NCI-H2171 treated with DMSO at 0.1 percent for 48 hours (cell line): ENCODE data around the gene CEL.

Experiments used
- DNase-seq: peaks from one replicate; lab custom pipeline; 2025; lab: John Stamatoyannopoulos, UW

CEL gene

GRCh38 chr9:133104718-133105460, 43.1 kb downstream of the CEL start:
- DNase-seq: no peak

DNA sequence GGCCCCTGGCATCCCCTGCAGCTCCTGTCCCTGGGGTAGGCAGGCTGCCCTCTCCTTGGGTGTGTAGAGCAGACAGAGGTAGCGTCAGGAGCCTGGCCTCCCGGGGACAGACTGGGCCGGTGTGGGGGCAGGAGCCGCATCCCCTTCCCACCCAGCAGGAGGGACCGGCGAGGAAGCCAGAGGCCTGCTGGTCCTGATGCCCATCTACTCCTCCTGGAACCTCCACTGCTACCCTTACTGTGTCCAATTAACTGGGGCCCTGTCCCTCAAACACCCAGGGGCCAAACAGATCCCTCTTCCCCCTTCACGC, 43.6 kb downstream of the CEL start:
- no peak for DNase-seq

DNA sequence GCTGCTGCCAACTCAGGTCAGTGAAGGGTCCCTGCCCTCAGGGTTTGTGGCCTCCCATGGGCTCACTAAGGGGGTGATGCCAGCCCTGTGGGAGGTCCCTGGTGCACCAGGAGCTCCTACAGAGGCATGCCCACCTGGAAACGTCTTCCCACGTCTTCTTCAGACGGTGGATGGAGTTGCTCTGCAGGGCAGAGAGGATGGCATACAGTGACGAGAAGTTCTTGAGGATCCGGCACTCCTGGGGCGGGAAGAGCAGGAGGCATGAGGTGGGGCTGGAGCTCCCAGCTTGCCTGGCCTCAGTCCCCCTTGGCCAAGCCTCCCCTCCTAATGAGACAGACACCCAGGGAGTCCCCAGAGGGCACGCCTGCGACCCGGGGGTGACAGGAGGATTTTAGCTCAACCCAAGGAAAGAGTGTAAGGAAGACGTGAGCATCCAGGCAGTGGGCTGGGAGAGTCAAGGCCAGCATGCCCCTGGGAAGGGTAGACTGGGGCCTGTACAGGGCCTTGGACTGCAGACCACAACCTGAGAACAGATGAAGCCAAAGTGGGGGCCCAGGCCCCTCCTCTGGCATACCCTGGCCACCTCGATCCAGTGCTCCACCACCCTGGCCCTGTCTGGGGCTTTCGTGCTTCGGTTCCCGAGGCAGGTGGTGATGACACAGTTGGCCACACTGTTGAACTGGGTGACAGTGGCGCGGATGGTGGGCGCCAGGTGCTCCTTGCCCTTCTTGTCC, 44.9 kb downstream of the CEL start:
- no peak for DNase-seq

DNA sequence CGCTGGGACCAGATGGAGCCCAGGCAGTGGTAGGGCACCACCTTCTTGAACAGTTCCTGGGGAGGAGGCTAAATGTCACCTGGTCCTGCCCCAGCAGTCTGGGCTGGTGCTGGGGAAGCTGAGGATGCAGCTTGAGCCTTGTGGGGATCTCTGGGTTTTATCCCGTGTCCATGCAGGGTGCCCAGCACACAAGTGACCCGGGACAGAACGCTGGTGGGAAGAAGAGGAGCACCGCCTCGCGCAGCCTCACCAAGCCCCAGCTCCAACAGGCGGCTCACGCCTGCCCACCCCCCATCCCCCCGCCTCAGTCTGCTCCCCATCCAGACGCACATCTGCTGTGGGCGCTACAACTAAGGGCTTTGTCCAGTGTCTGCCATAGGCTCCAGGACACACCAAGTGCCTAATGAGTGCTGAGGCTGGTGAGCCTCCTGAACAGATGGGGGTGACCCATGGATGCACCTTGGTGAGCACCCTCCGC, 45.5 kb downstream of the CEL start:
- DNase-seq: no peak

DNA sequence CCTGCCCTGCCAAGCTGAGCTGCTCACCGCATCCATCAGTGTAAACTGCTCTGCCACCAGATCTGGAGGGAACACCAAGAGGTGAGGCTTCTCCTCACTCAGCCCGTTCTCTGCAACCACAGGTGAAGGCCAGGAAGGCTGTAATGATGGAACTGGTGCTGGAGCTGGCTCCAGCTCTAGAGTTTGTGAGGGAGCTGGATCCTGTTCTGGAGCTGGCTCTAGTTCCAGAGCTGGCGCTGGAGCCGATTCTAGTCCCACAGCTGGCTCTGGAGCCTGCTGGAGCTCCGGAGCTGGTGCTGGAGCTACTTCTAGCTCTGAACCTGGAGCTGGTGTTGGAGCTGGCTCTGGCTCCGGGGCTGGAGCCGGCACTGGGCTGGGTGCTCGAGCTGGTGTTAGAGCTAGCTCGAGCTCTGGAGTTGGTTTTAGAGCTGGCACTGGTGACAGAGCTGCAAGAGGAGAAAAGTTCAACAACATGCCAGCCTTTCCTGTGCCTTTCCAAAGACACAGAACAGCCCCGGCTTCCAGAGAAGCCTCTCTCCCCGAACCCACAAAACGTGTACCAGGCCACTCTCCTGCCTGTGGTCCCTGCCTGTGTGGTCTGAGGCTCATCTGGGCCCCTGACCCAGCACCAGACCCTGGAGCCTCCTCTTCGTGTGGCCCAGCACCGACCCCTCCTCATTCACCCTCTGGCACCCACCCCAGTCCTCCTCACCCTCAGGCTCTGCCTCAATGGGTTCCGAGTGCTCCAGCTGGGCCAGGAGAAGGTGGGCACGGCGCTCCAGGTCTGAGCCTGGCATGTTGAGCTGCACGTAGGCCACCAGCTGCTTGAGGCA, 46.4 kb downstream of the CEL start:
- no peak for DNase-seq

DNA sequence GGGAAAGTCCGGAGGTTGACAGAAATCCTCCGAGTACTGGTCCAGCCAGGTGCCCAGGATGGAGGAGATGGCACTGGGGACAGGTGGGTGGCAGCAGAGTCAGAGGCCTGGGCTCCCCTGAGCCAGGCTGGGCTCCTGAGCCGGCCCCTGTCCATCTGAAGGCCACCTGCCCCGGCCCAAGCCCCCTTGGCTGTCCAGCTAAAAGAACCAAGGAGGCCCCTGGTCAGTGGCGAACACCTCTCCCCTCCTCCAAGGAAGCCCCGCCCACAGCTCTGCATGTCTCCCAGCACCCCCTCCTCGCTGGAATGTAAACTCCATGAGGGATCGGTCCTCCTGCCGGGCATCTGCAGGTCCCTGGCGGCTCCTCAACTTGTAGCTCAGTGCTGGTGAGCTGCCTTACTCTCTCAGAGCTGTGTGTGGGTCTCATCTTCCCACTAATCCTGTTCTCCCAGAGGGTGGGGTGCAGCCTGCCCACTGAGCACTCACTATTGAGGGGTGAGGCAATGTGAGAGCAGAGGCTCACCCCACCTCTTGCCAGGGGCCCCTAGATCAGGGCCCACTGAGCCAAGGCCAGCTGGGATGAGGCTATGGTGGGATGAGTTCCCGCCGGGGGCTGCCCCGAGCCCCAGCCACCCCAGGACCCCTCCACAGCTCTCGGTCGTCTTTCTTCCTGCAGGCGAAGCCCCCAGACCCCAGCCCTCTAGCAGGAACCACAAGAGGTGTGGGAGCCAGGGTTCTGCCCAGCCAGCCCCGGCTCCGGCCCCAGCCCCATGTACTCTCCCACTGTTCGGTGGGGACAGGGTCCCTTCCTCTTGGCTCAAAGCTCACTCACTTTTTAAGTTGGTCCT, 47.2 kb downstream of the CEL start:
- DNase-seq: no peak

DNA sequence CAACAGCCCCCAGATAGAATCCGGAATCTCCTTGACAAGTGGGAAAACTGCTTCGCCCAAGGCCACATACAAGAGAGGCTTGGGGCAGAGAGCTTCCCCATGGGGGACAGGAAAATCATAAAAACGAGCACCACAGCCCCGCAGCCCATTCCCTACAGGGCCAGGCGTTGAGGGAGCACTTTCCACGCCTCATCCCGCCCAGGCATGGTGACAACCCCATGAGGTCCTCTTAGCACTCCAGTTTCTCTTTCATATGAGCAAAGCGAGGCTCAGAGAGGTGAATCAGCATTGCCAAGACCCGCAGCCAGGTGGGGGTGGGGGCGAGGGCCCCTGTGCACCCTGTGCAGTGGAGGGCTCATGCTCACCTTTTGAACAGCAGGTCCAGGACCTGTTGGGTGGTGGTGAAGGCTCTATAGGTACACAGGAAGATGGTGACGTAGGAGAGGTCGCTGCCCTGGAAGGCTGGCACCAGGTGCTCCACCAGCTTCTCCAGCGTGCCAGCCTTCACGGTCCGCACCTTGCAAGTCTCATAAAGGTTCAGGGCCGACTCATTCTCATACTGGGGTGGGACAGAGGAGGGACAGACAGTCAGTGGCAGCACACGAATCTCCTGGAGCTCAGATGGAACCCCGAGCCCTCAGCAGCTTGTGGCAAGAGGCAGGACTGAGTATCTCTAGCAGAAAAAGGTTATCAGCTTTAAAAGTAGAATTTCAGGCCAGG, 48.3 kb downstream of the CEL start:
- no peak for DNase-seq

GRCh38 chr9:133111808-133112662, 50.3 kb downstream of the CEL start:
- DNase-seq: no peak

GRCh38 chr9:133112663-133113026, 50.9 kb downstream of the CEL start:
- no peak for DNase-seq

DNA sequence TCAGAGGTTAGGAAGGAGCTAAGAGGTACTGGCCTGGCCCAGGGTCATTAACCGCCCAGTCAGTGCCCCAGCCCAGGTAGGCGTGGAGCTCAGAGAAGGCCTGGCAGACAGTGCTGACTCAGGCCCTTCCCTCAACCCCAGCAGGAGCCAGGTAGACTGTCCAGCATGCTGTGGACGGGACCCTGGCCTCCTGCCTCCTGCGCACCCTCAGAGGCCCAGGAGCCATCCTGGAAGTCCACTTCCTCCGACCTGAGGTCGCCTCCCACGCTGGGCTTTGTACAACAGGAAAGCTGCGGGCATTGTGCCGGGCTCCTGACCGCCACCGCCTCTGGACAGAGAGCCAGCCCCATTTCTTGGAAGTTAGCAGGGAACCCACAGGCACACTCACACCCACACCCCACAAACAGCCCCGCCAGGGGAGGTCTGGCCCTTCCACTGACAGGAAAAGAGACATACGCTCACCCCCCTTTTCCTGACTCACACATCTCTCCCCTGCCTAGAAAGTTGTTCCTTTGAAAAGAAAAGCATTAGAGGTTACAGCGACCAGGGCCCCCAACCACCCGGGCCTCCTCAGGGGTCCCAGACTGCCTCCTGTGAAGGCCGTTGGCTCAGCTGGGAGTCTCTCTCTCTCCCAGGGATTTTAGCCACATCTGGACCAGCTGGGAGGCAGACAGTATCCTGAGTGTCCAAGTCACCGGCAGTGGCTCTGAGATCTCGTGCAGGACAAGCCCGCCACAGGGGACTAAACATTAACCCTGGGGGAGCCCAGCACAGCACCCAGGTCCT, 51.6 kb downstream of the CEL start:
- DNase-seq: no peak

GRCh38 chr9:133113949-133114885, 52.4 kb downstream of the CEL start:
- peak; percentile 92 for DNase-seq

GRCh38 chr9:133114886-133115603, 53.3 kb downstream of the CEL start:
- DNase-seq: peak; percentile 84

DNA sequence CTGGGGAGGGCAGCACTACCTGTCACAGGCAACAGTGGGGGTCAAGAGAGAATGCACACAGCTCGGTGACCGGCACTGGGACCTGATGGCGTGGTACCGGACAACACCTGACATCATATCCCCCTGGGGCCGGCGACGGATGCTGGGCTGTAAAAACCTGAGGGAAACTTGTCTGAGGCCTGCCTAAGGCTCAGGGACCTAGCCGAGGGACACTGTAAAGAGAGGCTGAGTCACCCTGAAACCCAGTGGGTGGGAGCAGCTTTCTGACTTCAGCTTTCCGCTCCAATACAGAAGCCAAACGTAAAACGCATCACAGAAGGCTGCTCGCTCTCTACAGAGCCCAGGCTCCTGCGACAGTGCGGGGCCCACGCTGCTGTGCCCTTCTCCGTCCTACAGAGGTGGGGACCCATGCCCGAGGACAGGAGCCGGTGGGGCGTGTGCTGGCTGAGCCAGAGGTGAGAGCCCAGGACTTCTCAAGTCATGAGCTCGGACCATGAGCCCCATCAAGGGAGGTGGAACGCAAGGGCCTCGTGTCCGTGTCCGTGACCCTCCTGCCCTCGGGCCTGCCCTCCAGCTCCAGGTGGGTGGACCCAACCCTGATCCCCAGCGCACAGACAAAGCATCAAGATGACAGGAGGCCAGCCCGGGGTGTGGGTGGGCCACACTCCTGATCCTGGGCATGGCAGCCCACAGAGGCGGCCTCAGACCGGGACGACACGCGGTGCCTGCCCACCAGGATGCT, 54.0 kb downstream of the CEL start:
- DNase-seq: no peak

GRCh38 chr9:133116346-133117231, 54.8 kb downstream of the CEL start:
- no peak for DNase-seq

- DNase-seq: no peak
These were observed 55.7 kb downstream of the CEL start for GRCh38 chr9:133117271-133118178.
